ENCODE results near the gene TYW1B. TPM values are rescaled to one million over a fixed set of nuclear protein-coding genes. Genes with fewer than 3 reads are reported as not detected.
"Not testable (repeated sequence)": the region's sequence is repeated elsewhere in the genome, so short reads cannot be mapped to it uniquely, and the experiment has no call there.

TYW1B gene
- total and polyA plus RNA-seq, 4 donors, result 1.4 to 4.8 (median 3.7) TPM

DNA sequence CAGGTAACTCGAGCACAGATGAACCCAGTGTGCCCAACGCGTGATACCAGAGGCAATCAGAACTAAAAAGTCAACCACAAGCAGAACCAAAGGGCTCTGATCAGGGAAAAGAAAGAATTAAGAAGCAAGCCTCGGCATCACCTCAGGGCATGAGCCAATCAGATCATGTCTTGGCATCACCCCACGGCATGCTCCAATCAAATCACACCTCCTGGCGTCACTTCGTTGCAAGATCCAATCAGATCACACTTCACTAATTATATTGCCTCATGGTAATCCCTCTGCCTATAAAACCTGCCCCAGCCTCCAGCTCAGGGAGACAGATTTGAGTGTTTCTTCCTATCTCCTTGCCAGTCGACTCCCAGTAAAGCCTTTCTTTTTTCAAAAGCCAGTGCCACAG, 46.8 kb downstream of the TYW1B start (continued):
- TF ChIP-seq SP1 (IDR thresholded peaks at IDR 0.05) (no peak), TAF1 (conservative IDR thresholded peaks at IDR 0.05) (no peak), NR2F2 (IDR thresholded peaks at IDR 0.05) (no peak), GABPA (IDR thresholded peaks at IDR 0.05 in 1 of 2, conservative IDR thresholded peaks at IDR 0.05 in 1 of 2) (no peak), HNF4G (IDR thresholded peaks at IDR 0.05) (no peak)

GRCh38 chr7:72780289-72780894, 47.6 kb downstream of the TYW1B start:
- not testable (repeated sequence) for H3K9me3 ChIP-seq (ENCODE audit: control insufficient read depth in 4 of 4, low read length in 3 of 4); DNase-seq (ENCODE audit: low spot score); H3K4me1 ChIP-seq (ENCODE audit: control insufficient read depth in 4 of 4, insufficient read depth in 4 of 4, low read length in 3 of 4); H3K27me3 ChIP-seq (ENCODE audit: control insufficient read depth in 4 of 4, insufficient read depth in 4 of 4, low read length in 3 of 4); H3K9ac ChIP-seq (ENCODE audit: low read depth in 1 of 2, low read length in 2 of 2); H3K36me3 ChIP-seq (ENCODE audit: control insufficient read depth in 4 of 4, insufficient read depth in 3 of 4, low read depth in 1 of 4, low read length in 3 of 4); H3K4me3 ChIP-seq (ENCODE audit: low read depth in 1 of 3, low read length in 3 of 3); H3K27ac ChIP-seq (ENCODE audit: low read depth in 1 of 2, low read length in 2 of 2)
- TF ChIP-seq RXRA (IDR thresholded peaks at IDR 0.05) (peak in 1 of 2 donors; percentile 39), SP1 (IDR thresholded peaks at IDR 0.05) (peak; percentile 19), HNF4G (IDR thresholded peaks at IDR 0.05) (peak; percentile 9), HNF4A (conservative IDR thresholded peaks at IDR 0.05) (peak; percentile 78 to 85)
- WGBS, result 63% methylated on average over 5 of the region's 5 CpGs

DNA sequence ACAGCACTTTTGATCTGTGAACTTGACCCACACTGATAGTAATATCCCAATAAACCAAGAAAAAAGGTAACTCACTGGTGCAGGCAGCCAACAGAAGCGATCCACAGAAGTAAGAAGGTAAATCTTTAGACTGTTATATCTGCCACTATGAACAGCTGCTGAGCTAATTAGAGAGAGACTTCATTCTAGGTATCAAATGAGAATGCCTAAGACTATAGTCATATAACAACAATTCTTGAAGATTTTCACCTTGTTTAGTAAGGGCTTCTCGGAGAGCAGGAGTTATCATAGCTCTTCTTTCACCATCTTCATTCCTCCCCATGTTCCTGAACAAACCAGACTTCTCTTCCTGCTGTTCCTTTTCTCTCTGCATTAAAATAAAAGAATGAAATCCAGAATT, 50.8 kb downstream of the TYW1B start:
- H3K4me3 ChIP-seq (ENCODE audit: low read depth in 1 of 3, low read length in 3 of 3); H3K36me3 ChIP-seq (ENCODE audit: control insufficient read depth in 4 of 4, insufficient read depth in 3 of 4, low read depth in 1 of 4, low read length in 3 of 4); H3K27me3 ChIP-seq (ENCODE audit: control insufficient read depth in 4 of 4, insufficient read depth in 4 of 4, low read length in 3 of 4); H3K9ac ChIP-seq (ENCODE audit: low read depth in 1 of 2, low read length in 2 of 2); H3K9me3 ChIP-seq (ENCODE audit: control insufficient read depth in 4 of 4, low read length in 3 of 4); H3K4me1 ChIP-seq (ENCODE audit: control insufficient read depth in 4 of 4, insufficient read depth in 4 of 4, low read length in 3 of 4); H3K27ac ChIP-seq (ENCODE audit: low read depth in 1 of 2, low read length in 2 of 2); DNase-seq (ENCODE audit: low spot score): not testable (repeated sequence)
- WGBS, result 99% methylated on average over 2 of the region's 2 CpGs

GRCh38 chr7:72772627-72773026, 55.4 kb downstream of the TYW1B start:
- 76% methylated on average over 2 of the region's 2 CpGs for WGBS
- not testable (repeated sequence) for H3K9me3 ChIP-seq (ENCODE audit: control insufficient read depth in 4 of 4, low read length in 3 of 4); H3K27me3 ChIP-seq (ENCODE audit: control insufficient read depth in 4 of 4, insufficient read depth in 4 of 4, low read length in 3 of 4); H3K4me1 ChIP-seq (ENCODE audit: control insufficient read depth in 4 of 4, insufficient read depth in 4 of 4, low read length in 3 of 4); DNase-seq (ENCODE audit: low spot score); H3K27ac ChIP-seq (ENCODE audit: low read depth in 1 of 2, low read length in 2 of 2); H3K36me3 ChIP-seq (ENCODE audit: control insufficient read depth in 4 of 4, insufficient read depth in 3 of 4, low read depth in 1 of 4, low read length in 3 of 4); H3K9ac ChIP-seq (ENCODE audit: low read depth in 1 of 2, low read length in 2 of 2); H3K4me3 ChIP-seq (ENCODE audit: low read depth in 1 of 3, low read length in 3 of 3)

DNA sequence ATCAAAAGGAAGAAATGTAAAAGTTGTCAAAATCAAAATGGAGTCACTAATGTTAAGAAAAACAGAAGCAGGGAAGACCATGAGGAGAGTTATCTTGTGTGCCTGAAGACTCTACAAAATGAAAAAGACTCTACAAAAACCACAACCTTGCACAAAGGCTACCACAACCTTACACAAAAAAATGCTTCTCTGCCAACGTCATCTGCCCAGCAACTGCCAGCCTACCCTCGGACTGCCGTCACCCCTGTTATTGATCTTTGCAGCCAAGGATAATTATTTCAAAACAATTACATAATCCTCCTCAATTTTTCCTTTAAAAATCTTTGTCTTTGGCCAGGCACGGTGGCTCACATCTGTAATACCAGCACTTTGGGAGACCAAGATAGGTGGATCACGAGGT, 61.0 kb downstream of the TYW1B start:
- H3K9me3 ChIP-seq (ENCODE audit: control insufficient read depth in 4 of 4, low read length in 3 of 4); H3K4me3 ChIP-seq (ENCODE audit: low read depth in 1 of 3, low read length in 3 of 3); H3K27me3 ChIP-seq (ENCODE audit: control insufficient read depth in 4 of 4, insufficient read depth in 4 of 4, low read length in 3 of 4); H3K4me1 ChIP-seq (ENCODE audit: control insufficient read depth in 4 of 4, insufficient read depth in 4 of 4, low read length in 3 of 4); H3K9ac ChIP-seq (ENCODE audit: low read depth in 1 of 2, low read length in 2 of 2); H3K27ac ChIP-seq (ENCODE audit: low read depth in 1 of 2, low read length in 2 of 2); H3K36me3 ChIP-seq (ENCODE audit: control insufficient read depth in 4 of 4, insufficient read depth in 3 of 4, low read depth in 1 of 4, low read length in 3 of 4); DNase-seq (ENCODE audit: low spot score): not testable (repeated sequence)
- WGBS, result 59% methylated on average over 5 of the region's 5 CpGs

DNA sequence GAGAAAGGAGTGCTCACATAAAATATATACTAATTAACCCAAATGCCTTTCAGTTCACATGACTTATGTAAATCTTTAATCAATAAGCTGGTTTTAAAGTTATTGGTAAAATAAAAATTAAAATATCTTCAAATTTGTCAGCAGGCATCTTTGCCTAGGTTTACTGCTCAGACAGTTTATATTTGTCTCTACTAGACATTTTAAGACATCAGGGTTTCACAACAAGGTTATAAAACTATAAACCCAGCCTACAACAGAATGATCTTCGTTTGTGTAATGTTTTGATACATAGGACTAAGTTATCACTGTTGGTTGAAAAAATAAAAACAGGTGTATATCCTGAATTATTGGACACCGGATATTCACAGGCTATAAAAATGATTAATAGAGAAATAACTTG, 67.4 kb downstream of the TYW1B start:
- Histone ChIP-seq H3K27ac (ENCODE audit: low read depth in 1 of 2, low read length in 2 of 2) (no peak overlapping the region), H3K9me3 (ENCODE audit: control insufficient read depth in 4 of 4, low read length in 3 of 4) (no peaks in the 10 kb centered on the region), H3K4me1 (ENCODE audit: control insufficient read depth in 4 of 4, insufficient read depth in 4 of 4, low read length in 3 of 4) (peaks cover 0 to 5% (median 2%) of the 10 kb centered on the region in 4 donors), H3K9ac (ENCODE audit: low read depth in 1 of 2, low read length in 2 of 2) (no peak overlapping the region), H3K36me3 (ENCODE audit: control insufficient read depth in 4 of 4, insufficient read depth in 3 of 4, low read depth in 1 of 4, low read length in 3 of 4) (peaks cover 0 to 2% (median 0%) of the 10 kb centered on the region in 4 donors), H3K4me3 (ENCODE audit: low read depth in 1 of 3, low read length in 3 of 3) (no peak overlapping the region), H3K27me3 (ENCODE audit: control insufficient read depth in 4 of 4, insufficient read depth in 4 of 4, low read length in 3 of 4) (no peaks in the 10 kb centered on the region)
- DNase-seq (ENCODE audit: low spot score), result no peak
- 82% methylated on average over 2 of the region's 2 CpGs for WGBS
- TF ChIP-seq FOXA2 (IDR thresholded peaks at IDR 0.05) (no peak), HNF4G (IDR thresholded peaks at IDR 0.05) (no peak)
